ENCODE data around the gene AQP7. TPM values are rescaled to one million over a fixed set of nuclear protein-coding genes. Genes with fewer than 3 reads are reported as not detected.

Gene AQP7
- total RNA-seq, 1 donor from 2014 or later, result 150 TPM

- no peak overlapping the region for H3K4me3 ChIP-seq
- no peak for DNase-seq
- no peaks in the 10 kb centered on the region for H3K27me3 ChIP-seq (ENCODE audit: low read depth)
- no peak for TF ChIP-seq CTCF (IDR thresholded peaks at IDR 0.05; ENCODE audit: borderline replicate concordance)
- intact Hi-C loops (cut with micrococcal nuclease), result no loop called here
- peaks cover 77% of the 10 kb centered on the region for H3K36me3 ChIP-seq
- peaks cover 20% of the 10 kb centered on the region for H3K4me1 ChIP-seq
- H3K9me3 ChIP-seq (replicated peaks), result no peaks in the 10 kb centered on the region
- H3K27ac ChIP-seq (replicated peaks), result no peak overlapping the region
Observed at GRCh38 chr9:33346564-33346963, 55.8 kb downstream of the AQP7 start.

GRCh38 chr9:33344145-33344544 lies 58.2 kb downstream of the AQP7 start:
- Histone ChIP-seq H3K36me3 (peaks cover 100% of the 10 kb centered on the region), H3K27ac (replicated peaks) (no peak overlapping the region), H3K27me3 (ENCODE audit: low read depth) (no peaks in the 10 kb centered on the region), H3K9me3 (replicated peaks) (peaks cover 9% of the 10 kb centered on the region), H3K4me1 (no peaks in the 10 kb centered on the region), H3K4me3 (no peak overlapping the region)
- TF ChIP-seq CTCF (IDR thresholded peaks at IDR 0.05; ENCODE audit: borderline replicate concordance), result no peak
- DNase-seq, result no peak
- intact Hi-C loops (cut with micrococcal nuclease), result no loop called here

DNA sequence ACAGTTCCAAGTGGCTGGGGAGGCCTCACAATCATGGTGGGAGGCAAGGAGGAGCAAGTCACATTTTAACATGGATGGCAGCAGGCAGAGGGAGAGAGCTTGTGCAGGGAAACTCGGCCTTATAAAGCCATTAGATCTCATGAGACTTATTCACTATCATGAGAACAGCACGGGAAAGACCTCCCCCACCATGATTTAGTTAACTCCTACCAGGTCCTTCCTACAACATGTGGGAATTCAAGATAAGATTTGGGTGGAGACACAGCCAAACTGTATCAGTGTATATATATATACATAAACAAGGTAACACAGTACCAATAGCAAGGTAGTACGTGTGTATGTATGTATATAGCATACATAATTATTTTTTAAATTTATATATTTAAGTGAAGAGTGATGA lies 61.2 kb downstream of the AQP7 start:
- intact Hi-C loops (cut with micrococcal nuclease), result no loop called here
- H3K4me3 ChIP-seq, result no peak overlapping the region
- DNase-seq, result no peak
- TF ChIP-seq CTCF (IDR thresholded peaks at IDR 0.05; ENCODE audit: borderline replicate concordance), result no peak
- peaks cover 9% of the 10 kb centered on the region for H3K9me3 ChIP-seq (replicated peaks)
- H3K27ac ChIP-seq (replicated peaks), result no peak overlapping the region
- H3K36me3 ChIP-seq, result peaks cover 100% of the 10 kb centered on the region
- no peaks in the 10 kb centered on the region for H3K4me1 ChIP-seq
- H3K27me3 ChIP-seq (ENCODE audit: low read depth), result no peaks in the 10 kb centered on the region

DNA sequence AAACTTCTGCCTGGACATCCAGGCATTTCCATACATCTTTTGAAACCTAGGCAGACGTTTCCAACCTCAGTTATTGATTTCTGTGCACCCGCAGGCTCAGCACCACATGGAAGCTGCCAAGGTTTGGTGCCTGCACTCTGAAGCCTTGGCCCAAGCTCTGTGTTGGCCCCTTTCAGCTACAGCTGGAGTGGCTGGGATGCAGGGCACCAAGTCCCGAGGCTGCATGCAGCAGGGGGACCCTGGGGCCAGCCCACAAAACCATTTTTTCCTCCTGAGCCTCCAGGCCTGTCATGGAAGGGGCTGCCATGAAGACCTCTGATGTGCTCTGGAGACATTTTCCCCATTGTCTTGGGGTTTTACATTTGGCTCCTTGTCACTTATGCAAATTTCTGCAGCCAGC lies 62.2 kb downstream of the AQP7 start:
- Histone ChIP-seq H3K27ac (replicated peaks) (no peak overlapping the region), H3K4me1 (no peaks in the 10 kb centered on the region), H3K9me3 (replicated peaks) (peaks cover 9% of the 10 kb centered on the region), H3K36me3 (peaks cover 100% of the 10 kb centered on the region), H3K4me3 (no peak overlapping the region), H3K27me3 (ENCODE audit: low read depth) (no peaks in the 10 kb centered on the region)
- TF ChIP-seq CTCF (IDR thresholded peaks at IDR 0.05; ENCODE audit: borderline replicate concordance), result no peak
- no peak for DNase-seq
- intact Hi-C loops (cut with micrococcal nuclease), result no loop called here

Other genes with a start within 250 kb of the AQP7 start
- 37.1 TPM for gene B4GALT1, start 235.2 kb downstream of the AQP7 start, total RNA-seq
- gene SPINK4, start 162.4 kb downstream of the AQP7 start, total RNA-seq, result not detected
- 138 TPM for gene BAG1, start 137.9 kb downstream of the AQP7 start, total RNA-seq
- 56.9 TPM for gene CHMP5, start 137.5 kb downstream of the AQP7 start, total RNA-seq
- 31.4 TPM for gene NFX1, start 112.1 kb downstream of the AQP7 start, total RNA-seq
- gene AQP3, start 45.0 kb upstream of the AQP7 start, total RNA-seq, result 13.6 TPM
- gene NOL6, start 71.4 kb upstream of the AQP7 start, total RNA-seq, result 13.4 TPM
- gene ANKRD18B, start 121.7 kb upstream of the AQP7 start, total RNA-seq, result not detected

All from left ventricle myocardium inferior (tissue), 1 donor.